ENCODE results near the gene DEPDC1B. TPM values are rescaled to one million over a fixed set of nuclear protein-coding genes. Genes with fewer than 3 reads are reported as not detected.

The DEPDC1B gene
- polyA plus RNA-seq, 1 donor from 2014 or later: 7.1 TPM

GRCh38 chr5:60632153-60632552 lies 67.8 kb downstream of the DEPDC1B start:
- Histone ChIP-seq H3F3A (ENCODE audit: insufficient read depth, low read length, poor library complexity, severe bottlenecking) (no peaks in the 10 kb centered on the region), H3K9ac (ENCODE audit: low read length) (no peak overlapping the region), H3K36me3 (ENCODE audit: insufficient read depth, low read length) (no peaks in the 10 kb centered on the region), H2AFZ (ENCODE audit: low read depth, low read length) (no peak overlapping the region), H3K79me2 (replicated peaks; ENCODE audit: insufficient read depth, low read length) (no peaks in the 10 kb centered on the region), H3K4me2 (ENCODE audit: low read length) (no peak overlapping the region), H3K27me3 (ENCODE audit: insufficient read depth, low read depth, low read length) (no peaks in the 10 kb centered on the region), H3K9me3 (ENCODE audit: low read length) (no peaks in the 10 kb centered on the region), H4K20me1 (ENCODE audit: insufficient read depth) (no peaks in the 10 kb centered on the region), H3K27ac (ENCODE audit: low read length) (no peak overlapping the region), H3K4me3 (ENCODE audit: low read length) (no peak overlapping the region), H3K9me2 (ENCODE audit: insufficient read depth, low read length) (no peaks in the 10 kb centered on the region)
- no peak for TF ChIP-seq REST (IDR thresholded peaks at IDR 0.05; ENCODE audit: borderline replicate concordance)

GRCh38 chr5:60630836-60631235 lies 69.1 kb downstream of the DEPDC1B start:
- H3K79me2 ChIP-seq (replicated peaks; ENCODE audit: insufficient read depth, low read length): no peaks in the 10 kb centered on the region
- no peaks in the 10 kb centered on the region for H3F3A ChIP-seq (ENCODE audit: insufficient read depth, low read length, poor library complexity, severe bottlenecking)
- no peak overlapping the region for H3K4me3 ChIP-seq (ENCODE audit: low read length)
- TF ChIP-seq POLR2AphosphoS5 (IDR thresholded peaks at IDR 0.05) (no peak), EZH2 (IDR thresholded peaks at IDR 0.05; ENCODE audit: borderline replicate concordance, insufficient read depth, low read length, poor library complexity, severe bottlenecking) (no peak), CTCF (IDR thresholded peaks at IDR 0.05; ENCODE audit: poor library complexity, severe bottlenecking) (no peak), RAD21 (conservative IDR thresholded peaks at IDR 0.05) (no peak), TAF1 (IDR thresholded peaks at IDR 0.05; ENCODE audit: low read depth) (no peak), SMC3 (conservative IDR thresholded peaks at IDR 0.05; ENCODE audit: poor library complexity) (no peak), EP300 (conservative IDR thresholded peaks at IDR 0.05; ENCODE audit: poor library complexity, severe bottlenecking) (no peak), REST (IDR thresholded peaks at IDR 0.05; ENCODE audit: borderline replicate concordance) (no peak)
- H3K27me3 ChIP-seq (ENCODE audit: insufficient read depth, low read depth, low read length): no peaks in the 10 kb centered on the region
- no peaks in the 10 kb centered on the region for H4K20me1 ChIP-seq (ENCODE audit: insufficient read depth)
- no peak overlapping the region for H3K27ac ChIP-seq (ENCODE audit: low read length)
- H3K9me2 ChIP-seq (ENCODE audit: insufficient read depth, low read length): no peaks in the 10 kb centered on the region
- H3K9ac ChIP-seq (ENCODE audit: low read length): no peak overlapping the region
- no peaks in the 10 kb centered on the region for H3K9me3 ChIP-seq (ENCODE audit: low read length)
- no peak overlapping the region for H2AFZ ChIP-seq (ENCODE audit: low read depth, low read length)
- no peaks in the 10 kb centered on the region for H3K36me3 ChIP-seq (ENCODE audit: insufficient read depth, low read length)
- H3K4me2 ChIP-seq (ENCODE audit: low read length): no peak overlapping the region

Data from neural cell (in vitro differentiated cells).